MM.1S (cell line): ENCODE measurements around the gene FOSL1.
A peak's percentile ranks its signal among the peaks of the same experiment; 100 is the strongest.

Experiments
- DNase-seq: peaks from one replicate; pipeline ENCODE4 v3.0.0-alpha.2; 2015
- H2AFZ ChIP-seq: fragments of 300-600 bp; sonication (generic); 2 replicates; pipeline ENCODE4 v1.6.0; 2016; ENCODE audit warnings: antibody characterized with exemption, low read length
- H3F3A ChIP-seq: fragments of 300-600 bp; sonication (generic); 2 replicates; pipeline ENCODE4 v1.6.1; 2016; ENCODE audit warnings: mild to moderate bottlenecking, antibody characterized with exemption, low read length, moderate library complexity, mixed read lengths; ENCODE audit not compliant: insufficient read depth
- H3K27ac ChIP-seq: fragments of 300-600 bp; sonication (generic); 2 replicates; pipeline ENCODE4 v1.5.1; 2016; ENCODE audit warnings: mild to moderate bottlenecking, low read length
- H3K27me3 ChIP-seq: fragments of 300-600 bp; sonication (generic); replicated peaks from 2 replicates; pipeline ENCODE4 v1.6.0; 2016; ENCODE audit warnings: low read length; ENCODE audit not compliant: insufficient read depth
- H3K36me3 ChIP-seq: fragments of 300-600 bp; sonication (generic); replicated peaks from 2 replicates; pipeline ENCODE4 v1.6.1; 2016; ENCODE audit warnings: mild to moderate bottlenecking, low read length, mixed read lengths; ENCODE audit not compliant: insufficient read depth
- H3K4me1 ChIP-seq: fragments of 300-600 bp; sonication (generic); 2 replicates; pipeline ENCODE4 v1.6.1; 2016; ENCODE audit warnings: low read length, mixed read lengths
- H3K4me2 ChIP-seq: fragments of 300-600 bp; sonication (generic); 2 replicates; pipeline ENCODE4 v1.6.0; 2016; ENCODE audit warnings: low read depth, low read length
- H3K4me3 ChIP-seq: fragments of 300-600 bp; sonication (generic); 2 replicates; pipeline ENCODE4 v1.5.1; 2016; ENCODE audit warnings: low read length, mixed read lengths
- H3K79me2 ChIP-seq: fragments of 300-600 bp; sonication (generic); 2 replicates; pipeline ENCODE4 v1.6.1; 2016; ENCODE audit warnings: mixed run types, low read length, mixed read lengths
- H3K9ac ChIP-seq: fragments of 300-600 bp; sonication (generic); 2 replicates; pipeline ENCODE4 v1.6.1; 2016; ENCODE audit warnings: low read length, mixed read lengths
- H3K9me2 ChIP-seq: fragments of 300-600 bp; sonication (generic); replicated peaks from 2 replicates; pipeline ENCODE4 v1.6.1; 2016; ENCODE audit warnings: mild to moderate bottlenecking, low read length, mixed read lengths; ENCODE audit not compliant: insufficient read depth
- H3K9me3 ChIP-seq: fragments of 300-600 bp; sonication (generic); replicated peaks from 2 replicates; pipeline ENCODE4 v1.6.1; 2016; ENCODE audit warnings: mild to moderate bottlenecking, low read length, mixed read lengths; ENCODE audit not compliant: insufficient read depth
- H4K20me1 ChIP-seq: fragments of 300-600 bp; sonication (generic); 2 replicates; pipeline ENCODE4 v1.6.1; 2016; ENCODE audit warnings: mild to moderate bottlenecking, low read length, moderate library complexity, mixed read lengths; ENCODE audit not compliant: insufficient read depth
- CTCF ChIP-seq: fragments of 300-600 bp; sonication (generic); IDR thresholded peaks from 2 replicates; pipeline ENCODE4 v1.5.1; 2016; ENCODE audit warnings: antibody characterized with exemption, low read length, mixed read lengths
- EZH2 ChIP-seq: fragments of 300-600 bp; sonication (generic); optimal IDR thresholded peaks from 2 replicates; pipeline ENCODE3; 2017; ENCODE audit warnings: low read depth, mild to moderate bottlenecking, antibody characterized with exemption, low read length, mixed read lengths
- EZH2phosphoT487 ChIP-seq: fragments of 300-600 bp; sonication (generic); IDR thresholded peaks from 2 replicates; pipeline ENCODE4 v1.6.1; 2018; ENCODE audit warnings: antibody characterized with exemption, low read length

The FOSL1 gene

GRCh38 chr11:65862191-65862735, 37.9 kb downstream of the FOSL1 start:
- peak overlapping the region; percentile 93; the same call in 1 of the 2 replicates for H3K9ac ChIP-seq
- peaks cover 37% of the 10 kb centered on the region for H3F3A ChIP-seq
- peaks cover 5% of the 10 kb centered on the region; the same call in 1 of the 2 replicates for H3K36me3 ChIP-seq
- DNase-seq = no peak
- no peak overlapping the region for H2AFZ ChIP-seq
- H3K79me2 ChIP-seq = peaks cover 35% of the 10 kb centered on the region
- peaks cover 8% of the 10 kb centered on the region for H3K4me1 ChIP-seq
- H3K27me3 ChIP-seq = no peaks in the 10 kb centered on the region
- no peak overlapping the region for H3K27ac ChIP-seq
- peak overlapping the region; percentile 96; the same call in 1 of the 2 replicates for H3K4me2 ChIP-seq
- no peaks in the 10 kb centered on the region for H3K9me3 ChIP-seq
- no peaks in the 10 kb centered on the region for H4K20me1 ChIP-seq
- no peak for TF ChIP-seq EZH2phosphoT487
- no peak for TF ChIP-seq EZH2
- no peak for TF ChIP-seq CTCF
- no peaks in the 10 kb centered on the region for H3K9me2 ChIP-seq
- no peak overlapping the region for H3K4me3 ChIP-seq

- Histone ChIP-seq H3F3A (peaks cover 40% of the 10 kb centered on the region), H4K20me1 (peaks cover 2% of the 10 kb centered on the region), H3K9ac (peak overlapping the region; percentile 93), H3K4me3 (peak overlapping the region; percentile 99), H3K79me2 (peaks cover 41% of the 10 kb centered on the region), H3K27ac (no peak overlapping the region), H2AFZ (no peak overlapping the region), H3K9me2 (no peaks in the 10 kb centered on the region), H3K9me3 (no peaks in the 10 kb centered on the region), H3K4me2 (peak overlapping the region; percentile 96), H3K27me3 (no peaks in the 10 kb centered on the region), H3K4me1 (peaks cover 8% of the 10 kb centered on the region), H3K36me3 (peaks cover 5% of the 10 kb centered on the region; the same call in 1 of the 2 replicates)
- DNase-seq = no peak
- TF ChIP-seq EZH2 (no peak), CTCF (no peak), EZH2phosphoT487 (no peak)
These were observed 38.5 kb downstream of the FOSL1 start for GRCh38 chr11:65861533-65862183.

GRCh38 chr11:65861165-65861505, 39.1 kb downstream of the FOSL1 start:
- DNase-seq = no peak
- H3K27me3 ChIP-seq = no peaks in the 10 kb centered on the region
- H3K9ac ChIP-seq = peak overlapping the region; percentile 93
- peaks cover 40% of the 10 kb centered on the region for H3F3A ChIP-seq
- H3K79me2 ChIP-seq = peaks cover 46% of the 10 kb centered on the region
- H4K20me1 ChIP-seq = peaks cover 7% of the 10 kb centered on the region
- H3K9me2 ChIP-seq = no peaks in the 10 kb centered on the region
- H3K4me2 ChIP-seq = peak overlapping the region; percentile 96
- peak overlapping the region; percentile 99 for H3K4me3 ChIP-seq
- TF ChIP-seq EZH2 = no peak
- TF ChIP-seq CTCF = no peak
- no peak for TF ChIP-seq EZH2phosphoT487
- no peaks in the 10 kb centered on the region for H3K9me3 ChIP-seq
- peaks cover 14% of the 10 kb centered on the region for H3K4me1 ChIP-seq
- peak overlapping the region; percentile 55 for H2AFZ ChIP-seq
- H3K36me3 ChIP-seq = peaks cover 5% of the 10 kb centered on the region; the same call in 1 of the 2 replicates
- peak overlapping the region; percentile 86 for H3K27ac ChIP-seq
